ENCODE data around the gene HELZ2.

The HELZ2 gene

DNA sequence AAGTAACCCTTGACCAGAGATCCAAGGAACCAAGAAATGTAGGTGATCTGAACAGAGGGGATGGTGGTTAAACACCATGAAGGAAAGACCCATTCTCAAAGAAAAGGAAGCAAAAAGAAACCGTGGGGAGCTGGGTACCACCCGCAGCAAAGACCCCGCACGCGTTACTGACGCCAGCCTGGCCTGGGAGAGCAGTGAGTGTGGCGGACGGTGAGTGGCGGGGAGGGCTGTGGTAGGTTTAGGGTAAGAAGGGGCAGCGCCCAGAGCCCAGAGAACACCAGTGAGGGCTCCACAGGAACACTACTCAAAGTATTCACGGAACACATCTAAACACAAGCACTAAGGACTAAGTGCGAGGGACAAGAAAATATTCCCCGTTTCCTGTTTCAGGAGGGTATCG is 48.7 kb upstream of the HELZ2 start:
- Histone ChIP-seq H3K9me3 (ENCODE audit: control insufficient read depth, insufficient read depth, low read depth, low read length) (no peaks in the 10 kb centered on the region), H3K4me3 (ENCODE audit: low read depth, low read length) (no peak overlapping the region), H3K4me1 (ENCODE audit: control insufficient read depth, insufficient read depth, low read length) (no peaks in the 10 kb centered on the region), H3K27ac (ENCODE audit: extremely low read depth, low read depth, low read length) (no peak overlapping the region), H3K36me3 (ENCODE audit: control insufficient read depth in 2 of 2, insufficient read depth in 1 of 2, low read length in 2 of 2) (peaks cover 0 to 19% of the 10 kb centered on the region in 2 experiments; a peak in 1 of 3 replicates)
- POLR2A ChIA-PET, result no interaction called here
- CTCF ChIA-PET, result no interaction called here
- TF ChIP-seq ZNF366 (tag by site-specific recombination; conservative IDR thresholded peaks at IDR 0.05), result no peak
- TF ChIP-seq KLF1 (tag by site-specific recombination; IDR thresholded peaks at IDR 0.05), result no peak
- TF ChIP-seq, protein P1, sequence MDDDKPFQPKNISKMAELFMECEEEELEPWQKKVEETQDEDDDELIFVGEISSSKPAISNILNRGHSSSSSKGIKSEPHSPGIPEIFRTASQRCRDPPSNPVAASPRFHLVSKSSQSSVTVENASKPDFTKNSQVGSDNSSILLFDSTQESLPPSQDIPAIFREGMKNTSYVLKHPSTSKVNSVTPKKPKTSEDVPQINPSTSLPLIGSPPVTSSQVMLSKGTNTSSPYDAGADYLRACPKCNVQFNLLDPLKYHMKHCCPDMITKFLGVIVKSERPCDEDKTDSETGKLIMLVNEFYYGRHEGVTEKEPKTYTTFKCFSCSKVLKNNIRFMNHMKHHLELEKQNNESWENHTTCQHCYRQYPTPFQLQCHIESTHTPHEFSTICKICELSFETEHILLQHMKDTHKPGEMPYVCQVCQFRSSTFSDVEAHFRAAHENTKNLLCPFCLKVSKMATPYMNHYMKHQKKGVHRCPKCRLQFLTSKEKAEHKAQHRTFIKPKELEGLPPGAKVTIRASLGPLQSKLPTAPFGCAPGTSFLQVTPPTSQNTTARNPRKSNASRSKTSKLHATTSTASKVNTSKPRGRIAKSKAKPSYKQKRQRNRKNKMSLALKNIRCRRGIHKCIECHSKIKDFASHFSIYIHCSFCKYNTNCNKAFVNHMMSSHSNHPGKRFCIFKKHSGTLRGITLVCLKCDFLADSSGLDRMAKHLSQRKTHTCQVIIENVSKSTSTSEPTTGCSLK (tag by site-specific recombination; IDR thresholded peaks at IDR 0.05), result no peak
- TF ChIP-seq ZNF391 (tag by site-specific recombination; IDR thresholded peaks at IDR 0.05; ENCODE audit: borderline replicate concordance, low read depth), result no peak

DNA sequence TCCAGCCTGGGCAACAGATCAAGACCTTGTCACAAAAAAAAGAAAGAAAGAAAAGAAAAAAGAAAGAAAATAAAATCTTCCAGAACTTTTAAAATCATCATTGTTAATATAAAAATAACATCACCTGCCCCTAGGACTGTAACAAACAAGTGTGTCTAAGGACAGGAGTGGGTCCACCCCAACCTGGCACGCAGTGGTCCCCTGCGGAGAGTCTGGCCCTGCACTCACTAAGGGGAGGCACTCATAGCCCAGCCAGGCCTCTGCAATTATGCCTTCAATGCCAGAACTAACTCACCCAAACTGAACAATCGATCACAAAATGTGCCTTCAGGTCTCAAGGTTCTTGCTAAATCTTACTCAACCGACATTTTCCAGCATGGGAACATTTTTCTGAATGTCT is 48.1 kb upstream of the HELZ2 start:
- Histone ChIP-seq H3K36me3 (ENCODE audit: control insufficient read depth in 2 of 2, insufficient read depth in 1 of 2, low read length in 2 of 2) (peaks cover 0 to 25% of the 10 kb centered on the region in 2 experiments; a peak in 1 of 3 replicates), H3K9me3 (ENCODE audit: control insufficient read depth, insufficient read depth, low read depth, low read length) (no peaks in the 10 kb centered on the region), H3K4me3 (ENCODE audit: low read depth, low read length) (no peak overlapping the region), H3K27ac (ENCODE audit: extremely low read depth, low read depth, low read length) (no peak overlapping the region), H3K4me1 (ENCODE audit: control insufficient read depth, insufficient read depth, low read length) (no peaks in the 10 kb centered on the region)
- no peak for TF ChIP-seq ZNF391 (tag by site-specific recombination; IDR thresholded peaks at IDR 0.05; ENCODE audit: borderline replicate concordance, low read depth)
- no peak for TF ChIP-seq ZSCAN30 (tag by site-specific recombination; IDR thresholded peaks at IDR 0.05)
- TF ChIP-seq KLF8 (tag by site-specific recombination; IDR thresholded peaks at IDR 0.05), result no peak
- CTCF ChIA-PET, result no interaction called here
- POLR2A ChIA-PET, result no interaction called here

DNA sequence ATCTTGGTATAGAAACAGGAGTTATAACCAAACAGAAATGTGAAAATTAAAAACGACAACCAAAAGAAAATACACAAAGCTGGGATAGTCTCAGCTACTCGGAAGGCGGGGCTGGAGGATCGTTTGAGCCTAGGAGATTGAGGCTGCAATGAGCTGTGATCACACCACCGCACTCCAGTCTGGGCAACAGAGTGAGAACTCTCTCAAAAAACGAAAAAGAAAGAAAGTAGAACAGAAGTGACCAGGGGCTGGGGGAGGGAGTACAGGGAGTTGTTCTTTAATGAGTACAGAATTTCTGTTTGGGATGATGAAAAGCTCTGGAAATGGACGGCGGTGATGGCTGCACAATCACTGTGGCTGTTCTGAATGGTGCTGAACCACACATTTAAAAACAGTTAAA is 47.0 kb upstream of the HELZ2 start:
- CTCF ChIA-PET, result interaction anchor here (0.7 kb wide), 2 partner anchors 22 to 32 kb away, joined by 3 to 4 read pairs; partner anchors contain the start of gene STMN3
- Histone ChIP-seq H3K36me3 (ENCODE audit: control insufficient read depth in 2 of 2, insufficient read depth in 1 of 2, low read length in 2 of 2) (peaks cover 0 to 36% of the 10 kb centered on the region in 2 experiments; a peak in 2 of 3 replicates), H3K4me3 (ENCODE audit: low read depth, low read length) (no peak overlapping the region), H3K27ac (ENCODE audit: extremely low read depth, low read depth, low read length) (no peak overlapping the region), H3K4me1 (ENCODE audit: control insufficient read depth, insufficient read depth, low read length) (no peaks in the 10 kb centered on the region), H3K9me3 (ENCODE audit: control insufficient read depth, insufficient read depth, low read depth, low read length) (no peaks in the 10 kb centered on the region)
- POLR2A ChIA-PET, result interaction anchor here (0.5 kb wide), 1 partner anchor 422 kb away, joined by 6 read pairs; no protein-coding TSS in a partner anchor
- TF ChIP-seq, protein P2, sequence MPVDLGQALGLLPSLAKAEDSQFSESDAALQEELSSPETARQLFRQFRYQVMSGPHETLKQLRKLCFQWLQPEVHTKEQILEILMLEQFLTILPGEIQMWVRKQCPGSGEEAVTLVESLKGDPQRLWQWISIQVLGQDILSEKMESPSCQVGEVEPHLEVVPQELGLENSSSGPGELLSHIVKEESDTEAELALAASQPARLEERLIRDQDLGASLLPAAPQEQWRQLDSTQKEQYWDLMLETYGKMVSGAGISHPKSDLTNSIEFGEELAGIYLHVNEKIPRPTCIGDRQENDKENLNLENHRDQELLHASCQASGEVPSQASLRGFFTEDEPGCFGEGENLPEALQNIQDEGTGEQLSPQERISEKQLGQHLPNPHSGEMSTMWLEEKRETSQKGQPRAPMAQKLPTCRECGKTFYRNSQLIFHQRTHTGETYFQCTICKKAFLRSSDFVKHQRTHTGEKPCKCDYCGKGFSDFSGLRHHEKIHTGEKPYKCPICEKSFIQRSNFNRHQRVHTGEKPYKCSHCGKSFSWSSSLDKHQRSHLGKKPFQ (tag by site-specific recombination; IDR thresholded peaks at IDR 0.05), result 0 out of 2 replicates have a peak, but pooled peaks have one; percentile 31
- TF ChIP-seq, protein P3, sequence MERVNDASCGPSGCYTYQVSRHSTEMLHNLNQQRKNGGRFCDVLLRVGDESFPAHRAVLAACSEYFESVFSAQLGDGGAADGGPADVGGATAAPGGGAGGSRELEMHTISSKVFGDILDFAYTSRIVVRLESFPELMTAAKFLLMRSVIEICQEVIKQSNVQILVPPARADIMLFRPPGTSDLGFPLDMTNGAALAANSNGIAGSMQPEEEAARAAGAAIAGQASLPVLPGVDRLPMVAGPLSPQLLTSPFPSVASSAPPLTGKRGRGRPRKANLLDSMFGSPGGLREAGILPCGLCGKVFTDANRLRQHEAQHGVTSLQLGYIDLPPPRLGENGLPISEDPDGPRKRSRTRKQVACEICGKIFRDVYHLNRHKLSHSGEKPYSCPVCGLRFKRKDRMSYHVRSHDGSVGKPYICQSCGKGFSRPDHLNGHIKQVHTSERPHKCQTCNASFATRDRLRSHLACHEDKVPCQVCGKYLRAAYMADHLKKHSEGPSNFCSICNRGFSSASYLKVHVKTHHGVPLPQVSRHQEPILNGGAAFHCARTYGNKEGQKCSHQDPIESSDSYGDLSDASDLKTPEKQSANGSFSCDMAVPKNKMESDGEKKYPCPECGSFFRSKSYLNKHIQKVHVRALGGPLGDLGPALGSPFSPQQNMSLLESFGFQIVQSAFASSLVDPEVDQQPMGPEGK (tag by site-specific recombination; IDR thresholded peaks at IDR 0.05), result no peak

DNA sequence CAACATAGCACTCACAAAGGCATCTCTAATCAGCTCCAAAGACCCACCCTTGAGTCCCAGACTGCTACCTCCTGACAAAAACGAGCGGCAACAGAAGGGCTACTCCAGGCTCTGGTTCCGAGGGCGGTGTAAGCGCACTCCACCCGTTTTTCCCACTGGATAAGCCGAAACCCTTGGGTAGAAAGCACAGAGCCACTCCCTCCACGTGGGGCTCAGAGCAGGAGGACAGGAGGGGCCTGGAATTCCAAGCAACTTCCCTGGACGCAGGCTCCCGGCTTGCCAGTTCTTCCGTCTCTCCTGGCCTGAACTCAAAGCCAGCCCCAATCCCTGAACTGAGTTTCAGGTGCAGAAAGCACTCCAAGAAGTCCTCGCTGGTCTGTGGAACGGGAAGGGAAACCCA is 45.5 kb upstream of the HELZ2 start:
- H3K9me3 ChIP-seq (ENCODE audit: control insufficient read depth, insufficient read depth, low read depth, low read length), result no peaks in the 10 kb centered on the region
- CTCF ChIA-PET, result interaction anchor here (1.1 kb wide), 1 partner anchor 30 kb away, joined by 3 read pairs; no protein-coding TSS in a partner anchor
- no peak overlapping the region for H3K27ac ChIP-seq (ENCODE audit: extremely low read depth, low read depth, low read length)
- H3K4me3 ChIP-seq (ENCODE audit: low read depth, low read length), result no peak overlapping the region
- TF ChIP-seq, protein P4, sequence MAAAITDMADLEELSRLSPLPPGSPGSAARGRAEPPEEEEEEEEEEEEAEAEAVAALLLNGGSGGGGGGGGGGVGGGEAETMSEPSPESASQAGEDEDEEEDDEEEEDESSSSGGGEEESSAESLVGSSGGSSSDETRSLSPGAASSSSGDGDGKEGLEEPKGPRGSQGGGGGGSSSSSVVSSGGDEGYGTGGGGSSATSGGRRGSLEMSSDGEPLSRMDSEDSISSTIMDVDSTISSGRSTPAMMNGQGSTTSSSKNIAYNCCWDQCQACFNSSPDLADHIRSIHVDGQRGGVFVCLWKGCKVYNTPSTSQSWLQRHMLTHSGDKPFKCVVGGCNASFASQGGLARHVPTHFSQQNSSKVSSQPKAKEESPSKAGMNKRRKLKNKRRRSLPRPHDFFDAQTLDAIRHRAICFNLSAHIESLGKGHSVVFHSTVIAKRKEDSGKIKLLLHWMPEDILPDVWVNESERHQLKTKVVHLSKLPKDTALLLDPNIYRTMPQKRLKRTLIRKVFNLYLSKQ (tag by site-specific recombination; IDR thresholded peaks at IDR 0.05; ENCODE audit: borderline replicate concordance), result no peak
- peak; percentile 72 for TF ChIP-seq KLF1 (tag by site-specific recombination; IDR thresholded peaks at IDR 0.05)
- TF ChIP-seq, protein P5, sequence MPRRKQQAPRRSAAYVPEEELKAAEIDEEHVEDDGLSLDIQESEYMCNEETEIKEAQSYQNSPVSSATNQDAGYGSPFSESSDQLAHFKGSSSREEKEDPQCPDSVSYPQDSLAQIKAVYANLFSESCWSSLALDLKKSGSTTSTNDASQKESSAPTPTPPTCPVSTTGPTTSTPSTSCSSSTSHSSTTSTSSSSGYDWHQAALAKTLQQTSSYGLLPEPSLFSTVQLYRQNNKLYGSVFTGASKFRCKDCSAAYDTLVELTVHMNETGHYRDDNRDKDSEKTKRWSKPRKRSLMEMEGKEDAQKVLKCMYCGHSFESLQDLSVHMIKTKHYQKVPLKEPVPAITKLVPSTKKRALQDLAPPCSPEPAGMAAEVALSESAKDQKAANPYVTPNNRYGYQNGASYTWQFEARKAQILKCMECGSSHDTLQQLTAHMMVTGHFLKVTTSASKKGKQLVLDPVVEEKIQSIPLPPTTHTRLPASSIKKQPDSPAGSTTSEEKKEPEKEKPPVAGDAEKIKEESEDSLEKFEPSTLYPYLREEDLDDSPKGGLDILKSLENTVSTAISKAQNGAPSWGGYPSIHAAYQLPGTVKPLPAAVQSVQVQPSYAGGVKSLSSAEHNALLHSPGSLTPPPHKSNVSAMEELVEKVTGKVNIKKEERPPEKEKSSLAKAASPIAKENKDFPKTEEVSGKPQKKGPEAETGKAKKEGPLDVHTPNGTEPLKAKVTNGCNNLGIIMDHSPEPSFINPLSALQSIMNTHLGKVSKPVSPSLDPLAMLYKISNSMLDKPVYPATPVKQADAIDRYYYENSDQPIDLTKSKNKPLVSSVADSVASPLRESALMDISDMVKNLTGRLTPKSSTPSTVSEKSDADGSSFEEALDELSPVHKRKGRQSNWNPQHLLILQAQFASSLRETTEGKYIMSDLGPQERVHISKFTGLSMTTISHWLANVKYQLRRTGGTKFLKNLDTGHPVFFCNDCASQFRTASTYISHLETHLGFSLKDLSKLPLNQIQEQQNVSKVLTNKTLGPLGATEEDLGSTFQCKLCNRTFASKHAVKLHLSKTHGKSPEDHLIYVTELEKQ (tag by site-specific recombination; IDR thresholded peaks at IDR 0.05; ENCODE audit: borderline replicate concordance), result no peak
- TF ChIP-seq, protein P6, sequence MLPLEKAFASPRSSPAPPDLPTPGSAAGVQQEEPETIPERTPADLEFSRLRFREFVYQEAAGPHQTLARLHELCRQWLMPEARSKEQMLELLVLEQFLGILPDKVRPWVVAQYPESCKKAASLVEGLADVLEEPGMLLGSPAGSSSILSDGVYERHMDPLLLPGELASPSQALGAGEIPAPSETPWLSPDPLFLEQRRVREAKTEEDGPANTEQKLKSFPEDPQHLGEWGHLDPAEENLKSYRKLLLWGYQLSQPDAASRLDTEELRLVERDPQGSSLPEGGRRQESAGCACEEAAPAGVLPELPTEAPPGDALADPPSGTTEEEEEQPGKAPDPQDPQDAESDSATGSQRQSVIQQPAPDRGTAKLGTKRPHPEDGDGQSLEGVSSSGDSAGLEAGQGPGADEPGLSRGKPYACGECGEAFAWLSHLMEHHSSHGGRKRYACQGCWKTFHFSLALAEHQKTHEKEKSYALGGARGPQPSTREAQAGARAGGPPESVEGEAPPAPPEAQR (tag by site-specific recombination; IDR thresholded peaks at IDR 0.05), result no peak
- POLR2A ChIA-PET, result interaction anchor here (1.9 kb wide), 1 partner anchor 8 kb away, joined by 6 read pairs; the partner anchor contains the start of gene GMEB2
- H3K4me1 ChIP-seq (ENCODE audit: control insufficient read depth, insufficient read depth, low read length), result no peaks in the 10 kb centered on the region
- H3K36me3 ChIP-seq (ENCODE audit: control insufficient read depth in 2 of 2, insufficient read depth in 1 of 2, low read length in 2 of 2), result peaks cover 6 to 49% of the 10 kb centered on the region in 2 experiments; a peak in 2 of 3 replicates

All from HEK293 (cell line).